Activated T-cell treated with anti-CD3 and anti-CD28 coated beads, Interleukin-2, amount 50 U/mL, for 1 hour (primary cell): ENCODE results near the gene FGF11.

Source experiments
- DNase-seq: peaks from one replicate; pipeline ENCODE4 v3.0.0-alpha.2; 2020

Gene FGF11

DNA sequence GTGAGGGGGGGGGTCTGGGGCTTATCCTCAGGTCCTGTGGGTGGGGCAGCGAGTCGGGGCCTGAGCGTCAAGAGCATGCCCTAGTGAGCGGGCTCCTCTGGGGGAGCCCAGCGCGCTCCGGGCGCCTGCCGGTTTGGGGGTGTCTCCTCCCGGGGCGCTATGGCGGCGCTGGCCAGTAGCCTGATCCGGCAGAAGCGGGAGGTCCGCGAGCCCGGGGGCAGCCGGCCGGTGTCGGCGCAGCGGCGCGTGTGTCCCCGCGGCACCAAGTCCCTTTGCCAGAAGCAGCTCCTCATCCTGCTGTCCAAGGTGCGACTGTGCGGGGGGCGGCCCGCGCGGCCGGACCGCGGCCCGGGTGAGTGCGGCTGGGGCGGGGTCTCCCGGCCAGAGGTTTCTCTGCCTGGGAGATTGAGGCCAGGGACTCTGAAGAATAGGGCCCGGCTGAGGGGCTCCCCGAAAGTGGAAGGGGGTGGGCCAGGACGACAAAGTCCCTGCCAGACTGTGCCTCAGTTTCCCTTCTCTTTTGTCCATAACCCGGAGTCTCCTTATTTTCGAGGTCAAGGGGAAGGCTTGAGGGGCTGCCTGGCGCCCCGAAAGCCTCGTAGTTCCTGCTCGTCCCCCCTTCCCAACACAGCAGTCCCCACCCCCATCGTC is at the start of gene FGF11:
FGF11 (plus strand) TSS at position 51 of the 651 bp plus-strand sequence; CDS start at position 160, 109 bp downstream.
- DNase-seq = no peak

- DNase-seq = no peak
Measured at GRCh38 chr17:7389924-7390910, 49.1 kb upstream of the FGF11 start.

- no peak for DNase-seq
Measured at GRCh38 chr17:7391307-7391706, 48.0 kb upstream of the FGF11 start.

DNA sequence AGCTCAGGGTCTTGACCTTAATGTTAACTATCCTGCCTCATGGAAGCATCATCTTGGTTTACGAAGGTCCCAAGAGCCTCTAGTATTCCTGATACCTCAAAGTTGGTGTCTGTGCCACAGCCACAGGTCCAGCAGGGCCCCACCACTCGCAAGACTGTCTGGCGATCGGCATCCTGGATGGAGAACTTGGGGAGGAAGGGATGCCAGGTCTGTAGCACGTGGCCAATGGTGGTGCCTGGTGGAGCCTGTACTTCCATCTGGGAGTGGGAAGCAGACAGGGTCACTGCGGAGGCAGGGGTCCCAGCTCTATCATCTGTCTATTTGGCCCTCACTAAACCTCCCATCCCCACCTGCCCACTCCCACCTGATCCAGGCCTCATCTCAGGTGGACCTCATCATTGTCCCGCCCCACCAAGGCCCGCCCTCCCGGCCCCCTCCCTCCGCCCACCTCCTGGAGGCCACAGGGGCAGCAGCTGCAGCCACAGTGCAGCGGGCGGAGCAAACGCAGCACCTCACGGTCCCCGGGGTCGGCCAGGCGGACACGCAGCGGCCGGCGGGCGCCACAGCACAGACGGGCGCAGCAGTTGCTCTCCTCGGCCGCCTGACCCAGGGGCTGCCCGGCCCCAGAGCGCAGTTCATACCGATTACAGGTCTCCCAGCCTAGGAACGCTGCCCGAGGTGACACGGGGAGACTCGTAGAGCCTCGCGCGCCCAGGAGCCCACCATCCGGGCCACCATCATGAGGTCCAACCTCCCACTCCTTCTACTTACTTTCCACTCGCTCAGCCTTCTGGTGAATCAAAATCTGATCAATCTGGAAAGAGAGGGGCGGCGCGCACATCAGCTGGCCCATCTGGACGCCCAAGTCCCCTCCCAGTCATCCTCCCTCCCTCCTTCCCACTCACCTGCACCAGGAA is 46.4 kb upstream of the FGF11 start:
- no peak for DNase-seq

DNA sequence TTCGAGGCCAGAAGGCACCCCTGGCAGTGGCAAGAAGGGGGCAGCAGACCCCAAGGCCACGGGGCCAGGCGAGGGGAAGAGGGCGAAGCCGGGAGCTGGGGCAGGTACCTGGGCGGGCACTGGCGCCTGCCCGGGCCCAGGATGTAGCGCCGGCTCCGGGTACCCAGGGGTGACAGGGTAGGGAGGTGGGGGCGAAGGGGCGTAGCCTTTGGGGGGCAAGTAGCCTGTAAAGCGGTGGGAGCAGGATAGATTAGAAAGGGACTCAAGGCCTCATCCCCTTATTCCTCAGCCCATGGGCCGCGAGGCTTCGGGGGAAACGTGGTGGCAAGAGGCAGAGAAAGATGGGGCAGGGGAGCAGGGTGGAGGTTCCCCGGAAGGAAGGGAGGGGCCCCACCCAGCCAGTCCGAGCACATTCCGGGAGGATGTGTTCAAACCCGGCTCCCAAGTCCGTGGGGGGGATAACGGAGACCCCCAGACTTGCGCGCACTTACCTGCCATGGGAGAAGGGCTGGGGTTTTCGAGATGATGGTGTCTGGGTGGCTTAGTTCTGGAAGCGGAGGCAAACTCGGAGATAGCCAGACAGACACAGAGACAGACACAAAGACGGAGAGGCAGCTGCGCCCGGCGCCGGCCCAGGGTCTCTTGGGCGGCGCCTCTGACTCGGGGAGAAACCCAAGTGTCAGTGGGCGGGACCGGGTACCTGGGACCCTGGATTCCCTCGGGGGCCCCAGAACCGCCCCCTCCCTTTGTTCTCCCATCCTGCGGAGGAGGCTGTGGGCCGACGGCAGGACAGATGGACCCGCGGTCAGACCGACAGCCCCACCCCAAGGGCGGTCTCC is 45.5 kb upstream of the FGF11 start:
- no peak for DNase-seq

GRCh38 chr17:7394452-7395191 is 44.7 kb upstream of the FGF11 start, which contains the start of gene PLSCR3:
PLSCR3 (minus strand) TSS chr17:7394525; CDS start chr17:7394110, 415 bp downstream.
- peak; percentile 93 for DNase-seq

GRCh38 chr17:7396147-7396546 is 43.2 kb upstream of the FGF11 start:
- no peak for DNase-seq

DNA sequence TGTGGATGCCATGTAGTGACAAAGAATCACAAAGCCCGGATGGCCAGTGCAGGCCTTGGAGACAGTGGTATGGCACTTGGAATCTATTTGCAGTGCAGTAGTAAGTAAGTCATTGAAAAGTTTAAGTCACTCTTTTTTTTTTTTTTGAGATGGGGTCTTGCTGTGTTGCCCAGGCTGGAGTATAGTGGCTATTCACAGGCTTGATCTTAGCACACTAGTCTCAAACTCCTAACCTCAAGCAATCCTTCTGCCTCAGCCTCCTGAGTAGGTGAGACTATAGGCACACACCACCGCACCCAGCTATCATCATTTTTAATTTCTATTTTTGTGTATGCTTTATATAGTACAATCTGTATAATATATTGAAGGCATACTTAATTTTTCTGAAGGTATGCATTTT is 40.7 kb upstream of the FGF11 start:
- no peak for DNase-seq

DNA sequence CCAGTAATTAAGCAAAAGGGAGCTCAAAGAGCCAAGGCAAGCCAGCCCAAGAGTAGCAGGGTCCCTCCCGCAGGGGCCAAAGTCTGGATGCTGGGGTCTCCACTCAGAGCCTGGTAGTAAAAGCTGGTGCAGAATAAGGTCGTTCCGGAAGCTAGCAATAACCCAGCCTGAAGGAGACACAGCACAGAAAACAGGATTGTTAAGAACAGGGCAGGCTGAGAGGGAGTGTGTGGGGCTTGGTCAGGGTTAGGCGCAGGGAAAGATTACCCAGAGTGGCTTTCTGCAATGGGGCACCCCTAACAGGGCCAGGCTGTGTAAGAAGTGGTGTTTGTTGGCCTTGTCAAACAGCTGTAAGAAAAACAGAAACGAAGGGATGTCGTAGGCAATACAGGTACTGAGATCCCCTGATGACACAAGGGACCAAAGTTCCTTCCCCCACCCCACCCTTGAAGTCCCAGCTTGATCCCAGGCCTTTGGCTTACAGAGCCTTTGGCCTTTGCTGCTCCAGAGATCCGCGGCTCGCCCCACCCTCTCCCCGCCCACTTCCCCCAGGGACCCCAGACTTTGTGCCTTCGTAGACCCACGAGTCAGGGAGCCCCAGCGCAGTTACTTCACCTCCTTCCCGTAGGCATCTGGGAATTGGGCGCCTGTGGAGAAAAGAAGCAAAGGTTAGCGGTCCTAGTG is 36.1 kb upstream of the FGF11 start:
- DNase-seq = no peak

DNA sequence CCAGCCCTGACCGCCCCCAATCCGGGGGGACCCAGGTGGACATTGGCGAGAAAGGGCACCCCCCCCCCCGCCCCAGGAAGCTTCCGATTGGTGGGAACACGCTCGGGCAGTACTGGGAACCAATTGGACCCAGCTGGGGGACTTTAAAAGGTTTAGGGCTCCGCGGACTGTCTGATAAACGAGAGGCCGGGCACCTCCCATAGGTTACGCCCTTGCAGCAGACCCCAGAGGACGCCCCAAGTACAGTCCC is 35.7 kb upstream of the FGF11 start:
- DNase-seq = no peak

DNA sequence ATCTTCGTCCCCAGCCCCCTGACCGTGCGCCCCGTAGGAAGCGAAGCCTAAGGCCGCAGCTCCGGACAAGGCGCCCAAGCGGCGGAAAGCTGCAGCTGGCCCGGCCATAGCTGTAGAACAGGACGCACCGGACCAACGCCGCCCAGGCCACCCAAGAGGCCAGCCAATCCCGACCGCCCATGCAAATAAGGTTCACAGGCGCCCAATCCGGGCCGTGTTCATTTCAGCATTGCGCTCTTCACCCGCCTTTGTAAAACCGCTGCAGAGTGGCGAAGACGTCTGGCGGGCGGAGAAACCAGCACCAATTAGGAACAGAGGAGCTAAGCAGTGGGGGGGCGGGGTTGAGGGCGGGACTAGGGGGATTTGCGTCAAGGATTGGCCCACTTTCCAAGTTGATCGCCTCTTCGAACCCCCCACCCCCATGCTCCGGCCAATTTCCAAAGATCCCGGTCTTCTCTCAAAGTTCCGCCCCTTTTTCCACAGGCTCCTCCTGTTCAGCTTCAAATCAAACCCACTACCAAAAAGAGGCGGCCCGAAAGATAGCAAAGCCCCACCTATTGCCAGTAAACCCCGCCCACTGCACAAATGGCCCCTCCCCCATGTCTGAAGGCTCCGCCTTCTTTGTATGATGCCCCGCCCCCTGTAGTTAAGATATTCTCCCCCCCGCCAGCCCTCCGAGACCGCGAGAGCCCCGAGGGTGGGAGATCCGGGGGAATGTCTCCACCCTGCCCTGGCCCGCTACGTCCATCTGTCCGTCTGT is 35.2 kb upstream of the FGF11 start, which contains the start of gene TMEM256:
TMEM256 (minus strand) TSS at position 121 of the 760 bp plus-strand sequence; CDS start at position 108, 13 bp downstream.
- peak; percentile 89 for DNase-seq

DNA sequence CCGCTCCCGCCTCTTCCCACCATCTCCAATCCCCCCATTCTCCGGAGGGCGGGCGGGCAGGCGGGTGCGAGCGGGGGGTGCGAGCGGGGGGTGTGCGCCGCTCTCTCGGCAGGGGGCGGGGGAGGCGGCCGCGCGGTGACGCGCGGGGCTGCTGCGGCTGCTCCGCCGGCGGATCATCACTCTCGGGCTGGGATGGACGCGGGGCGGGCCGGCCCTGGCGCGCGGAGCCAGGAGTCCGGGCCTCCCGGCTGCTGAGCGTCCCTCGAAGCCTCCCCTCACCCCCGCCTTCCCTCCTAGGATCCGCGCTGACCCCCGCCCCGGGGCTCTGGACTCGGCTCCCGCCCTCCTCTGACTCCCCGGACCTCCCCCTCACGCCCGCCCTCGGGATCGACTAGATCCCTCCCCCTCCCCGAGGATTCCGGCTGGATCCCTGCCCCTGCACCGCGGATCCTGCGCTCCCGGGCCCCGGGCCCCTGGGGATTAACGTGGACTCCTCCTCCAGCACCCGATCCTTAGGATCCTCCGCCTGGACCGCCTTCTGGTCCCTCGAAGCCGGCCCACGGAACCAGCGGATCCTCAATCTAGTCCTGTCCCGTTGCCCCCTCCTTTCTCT is 34.5 kb upstream of the FGF11 start:
- no peak for DNase-seq

DNA sequence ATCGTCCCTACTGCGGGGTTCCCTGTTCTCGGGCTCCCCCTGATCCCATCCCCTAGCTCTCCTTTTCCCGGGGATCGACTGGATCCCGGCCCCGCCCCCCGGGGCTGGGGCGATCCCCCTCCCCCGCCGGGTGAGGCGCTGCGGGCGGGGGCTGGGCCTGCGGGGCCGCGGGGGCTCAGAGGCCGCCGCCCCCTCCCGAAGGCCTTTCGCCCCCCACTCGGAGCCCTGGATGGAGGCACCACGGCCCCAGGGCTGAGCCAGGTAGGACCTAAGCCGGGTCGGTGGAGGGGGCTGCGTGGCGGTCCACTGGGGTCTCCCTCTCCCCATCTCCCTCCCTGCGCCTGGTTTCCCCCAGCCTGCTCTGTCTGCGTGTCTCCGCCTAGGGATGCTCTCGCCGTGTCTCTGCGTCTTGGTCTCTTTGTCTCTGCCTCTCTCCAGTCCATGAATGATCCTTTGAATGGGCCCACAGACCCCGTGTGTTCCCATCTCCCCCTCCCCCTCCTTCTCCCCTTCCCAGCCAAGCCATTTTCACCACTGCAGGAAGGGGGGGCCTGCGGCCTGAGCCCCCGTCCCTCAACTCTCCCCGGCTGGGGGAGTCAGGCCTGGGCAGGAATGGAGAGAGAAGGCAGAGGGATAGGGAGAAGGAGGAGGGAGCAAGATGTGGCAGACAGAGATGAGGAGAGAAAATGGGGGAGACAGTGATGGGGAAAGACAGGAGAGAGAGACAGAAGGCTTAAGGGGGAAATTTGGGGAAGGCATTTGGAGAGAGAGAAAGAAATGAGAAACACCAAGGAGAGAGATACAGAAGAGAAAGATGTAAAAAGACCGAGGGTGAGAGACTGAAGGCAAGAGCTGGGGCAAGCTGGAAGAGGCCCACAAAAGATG is 33.7 kb upstream of the FGF11 start:
- DNase-seq = no peak

DNA sequence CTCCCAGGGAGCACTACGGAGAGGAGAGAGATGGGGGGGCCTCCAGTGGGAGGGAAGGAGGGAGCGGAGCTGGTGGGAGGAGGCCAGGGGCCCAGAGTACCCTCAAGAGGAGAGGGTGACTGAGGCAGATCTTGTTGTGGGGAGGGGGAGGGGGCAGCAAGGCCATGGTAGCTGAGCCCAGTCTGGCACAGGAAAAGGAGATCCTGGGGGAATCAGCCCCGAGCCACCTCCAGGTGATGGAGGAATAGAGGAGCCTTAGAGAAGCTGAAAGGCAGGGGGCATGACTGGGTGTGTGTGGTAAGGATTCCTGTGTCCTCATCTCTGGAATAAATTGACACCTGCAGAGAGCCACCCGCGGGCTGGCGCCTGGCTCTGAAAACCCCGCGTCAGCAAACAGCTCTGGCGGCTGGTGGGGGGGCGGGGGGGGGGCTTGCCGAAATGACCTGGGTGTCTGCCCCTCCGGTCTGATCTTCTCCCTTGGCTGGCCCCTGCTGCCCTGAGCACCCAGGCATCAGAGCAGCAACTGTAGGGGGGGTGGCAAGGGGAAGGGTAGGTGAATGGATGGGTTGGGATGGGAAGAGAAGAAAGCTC is 33.0 kb upstream of the FGF11 start:
- DNase-seq = no peak

GRCh38 chr17:7407082-7407481 is 32.2 kb upstream of the FGF11 start:
- DNase-seq = no peak

DNA sequence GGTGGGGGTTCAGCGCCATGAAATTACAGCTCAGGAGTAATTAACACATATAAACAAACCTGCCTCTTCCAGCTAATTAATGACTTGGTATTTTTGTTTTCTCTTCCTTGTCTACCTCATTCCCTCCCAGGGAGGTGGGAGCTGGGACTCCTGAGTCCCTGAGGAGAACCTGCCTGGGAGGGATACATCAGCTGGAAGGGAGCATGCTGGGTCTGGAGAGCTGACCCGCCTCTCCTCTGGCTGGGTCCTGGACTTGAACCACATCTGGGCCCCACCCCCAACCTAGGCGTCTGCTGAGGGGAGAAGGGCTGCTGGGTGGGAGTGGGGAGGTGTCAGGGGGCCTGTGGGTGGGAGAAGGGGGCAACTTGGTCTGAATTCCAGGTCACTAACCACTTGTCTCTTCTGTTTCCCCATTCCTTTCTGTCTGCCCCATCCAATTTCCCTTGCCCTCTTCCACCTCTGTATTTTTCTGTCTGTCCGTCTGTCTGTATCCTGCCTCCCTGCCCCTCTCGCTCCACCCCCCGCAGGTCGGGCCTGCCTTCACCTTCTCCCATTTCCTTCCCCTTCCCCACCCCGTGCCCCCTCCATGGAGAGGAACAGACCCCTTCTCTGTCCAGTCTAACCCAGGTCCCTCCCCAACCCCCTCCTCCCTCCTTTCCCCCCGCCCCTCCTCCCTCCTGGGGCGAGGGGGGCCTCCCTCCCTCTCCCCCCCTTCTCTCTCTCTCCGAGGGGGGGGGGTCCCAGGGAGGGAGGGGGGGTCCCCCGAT is 31.6 kb upstream of the FGF11 start, which contains the start of gene NLGN2:
NLGN2 (plus strand) TSS at position 361 of the 767 bp plus-strand sequence. CDS start 411 bp downstream, outside the sequence.
- no peak for DNase-seq

DNA sequence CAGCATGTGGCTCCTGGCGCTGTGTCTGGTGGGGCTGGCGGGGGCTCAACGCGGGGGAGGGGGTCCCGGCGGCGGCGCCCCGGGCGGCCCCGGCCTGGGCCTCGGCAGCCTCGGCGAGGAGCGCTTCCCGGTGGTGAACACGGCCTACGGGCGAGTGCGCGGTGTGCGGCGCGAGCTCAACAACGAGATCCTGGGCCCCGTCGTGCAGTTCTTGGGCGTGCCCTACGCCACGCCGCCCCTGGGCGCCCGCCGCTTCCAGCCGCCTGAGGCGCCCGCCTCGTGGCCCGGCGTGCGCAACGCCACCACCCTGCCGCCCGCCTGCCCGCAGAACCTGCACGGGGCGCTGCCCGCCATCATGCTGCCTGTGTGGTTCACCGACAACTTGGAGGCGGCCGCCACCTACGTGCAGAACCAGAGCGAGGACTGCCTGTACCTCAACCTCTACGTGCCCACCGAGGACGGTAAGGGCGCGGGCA is 31.0 kb upstream of the FGF11 start:
- peak; percentile 44 for DNase-seq
